Brain microvascular endothelial cell (primary cell): ENCODE data around the gene ATG2B.

ENCODE experiments used
- DNase-seq: peaks from one replicate; pipeline ENCODE4 v3.0.0-alpha.2; 2020
- H3K27ac ChIP-seq: fragments of 250-450 bp; sonication (Bioruptor Pico); 2 replicates; pipeline ENCODE4 v1.5.1; 2020; ENCODE audit warnings: mild to moderate bottlenecking, moderate library complexity
- H3K27me3 ChIP-seq: fragments of 250-450 bp; sonication (Bioruptor Pico); replicated peaks from 2 replicates; pipeline ENCODE4 v1.5.1; 2020; ENCODE audit warnings: mild to moderate bottlenecking
- H3K36me3 ChIP-seq: fragments of 250-450 bp; sonication (Bioruptor Pico); replicated peaks from 2 replicates; pipeline ENCODE4 v1.5.1; 2020; ENCODE audit warnings: mild to moderate bottlenecking
- H3K4me3 ChIP-seq: 2 replicates; pipeline ENCODE4 v1.5.1; 2011; ENCODE audit warnings: low read depth, mild to moderate bottlenecking, control low read depth, low read length, moderate library complexity
- in situ Hi-C: cut with HindIII; loops from 2 replicates; pipeline ENCODE4 v1.10.0; 2017; ENCODE audit warnings: low sequenced_read_pairs, low pct_ligation_motif_present
- TF ChIP-seq, protein P1 (sequence below): IDR thresholded peaks from 2 replicates; pipeline ENCODE4 v1.5.1; 2011; ENCODE audit warnings: low read depth, mild to moderate bottlenecking, moderate library complexity, low read length, control low read depth, inconsistent platforms; ENCODE audit errors: missing control alignments

ATG2B gene

DNA sequence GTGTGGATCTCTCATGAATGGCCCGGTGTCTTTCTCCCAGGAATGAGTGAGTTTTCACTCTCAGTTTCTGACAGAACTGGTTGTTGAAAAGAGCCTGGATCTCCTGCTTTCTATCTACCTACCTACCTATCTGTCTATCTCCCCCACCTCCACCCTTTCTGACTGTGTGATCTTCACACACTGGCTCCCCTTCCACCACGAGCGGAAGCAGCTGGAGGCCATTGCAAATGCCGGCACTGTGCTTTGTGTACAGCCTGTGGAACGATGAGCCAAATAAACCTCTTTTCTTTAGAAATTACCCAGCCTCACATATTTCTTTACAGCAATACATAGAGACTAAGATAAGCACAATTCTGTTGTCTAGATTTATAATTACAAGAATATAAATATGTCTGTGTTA, 7.4 kb upstream of the ATG2B start:
- H3K4me3 ChIP-seq: no peak overlapping the region
- no peaks in the 10 kb centered on the region for H3K36me3 ChIP-seq
- in situ Hi-C loops: no loop called here
- H3K27ac ChIP-seq: no peak overlapping the region
- TF ChIP-seq, protein P1, sequence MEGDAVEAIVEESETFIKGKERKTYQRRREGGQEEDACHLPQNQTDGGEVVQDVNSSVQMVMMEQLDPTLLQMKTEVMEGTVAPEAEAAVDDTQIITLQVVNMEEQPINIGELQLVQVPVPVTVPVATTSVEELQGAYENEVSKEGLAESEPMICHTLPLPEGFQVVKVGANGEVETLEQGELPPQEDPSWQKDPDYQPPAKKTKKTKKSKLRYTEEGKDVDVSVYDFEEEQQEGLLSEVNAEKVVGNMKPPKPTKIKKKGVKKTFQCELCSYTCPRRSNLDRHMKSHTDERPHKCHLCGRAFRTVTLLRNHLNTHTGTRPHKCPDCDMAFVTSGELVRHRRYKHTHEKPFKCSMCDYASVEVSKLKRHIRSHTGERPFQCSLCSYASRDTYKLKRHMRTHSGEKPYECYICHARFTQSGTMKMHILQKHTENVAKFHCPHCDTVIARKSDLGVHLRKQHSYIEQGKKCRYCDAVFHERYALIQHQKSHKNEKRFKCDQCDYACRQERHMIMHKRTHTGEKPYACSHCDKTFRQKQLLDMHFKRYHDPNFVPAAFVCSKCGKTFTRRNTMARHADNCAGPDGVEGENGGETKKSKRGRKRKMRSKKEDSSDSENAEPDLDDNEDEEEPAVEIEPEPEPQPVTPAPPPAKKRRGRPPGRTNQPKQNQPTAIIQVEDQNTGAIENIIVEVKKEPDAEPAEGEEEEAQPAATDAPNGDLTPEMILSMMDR: no peak
- no peak for DNase-seq
- H3K27me3 ChIP-seq: no peaks in the 10 kb centered on the region

DNA sequence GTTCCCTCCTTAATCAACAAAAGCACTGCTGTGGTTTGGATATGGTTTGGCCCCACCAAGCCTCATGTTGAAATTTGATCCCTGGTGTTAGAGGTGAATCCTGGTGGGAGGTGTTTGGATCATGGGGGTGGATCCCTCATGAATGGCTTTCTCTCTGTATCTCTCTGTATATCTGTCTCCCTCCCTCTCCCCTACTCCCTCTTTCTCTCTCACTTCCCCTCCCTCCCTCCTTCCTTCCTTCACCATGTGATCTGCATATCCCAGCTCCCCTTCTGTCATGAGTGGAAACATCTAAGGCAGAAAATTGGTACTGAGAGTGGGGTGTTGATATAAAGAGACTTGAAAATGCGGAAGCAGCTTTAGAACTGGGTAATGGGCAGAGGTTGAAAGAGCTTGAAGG, 5.4 kb upstream of the ATG2B start:
- H3K27ac ChIP-seq: no peak overlapping the region
- H3K36me3 ChIP-seq: no peaks in the 10 kb centered on the region
- no peak overlapping the region for H3K4me3 ChIP-seq
- TF ChIP-seq, protein P1: no peak
- DNase-seq: no peak
- no peaks in the 10 kb centered on the region for H3K27me3 ChIP-seq
- in situ Hi-C loops: no loop called here

DNA sequence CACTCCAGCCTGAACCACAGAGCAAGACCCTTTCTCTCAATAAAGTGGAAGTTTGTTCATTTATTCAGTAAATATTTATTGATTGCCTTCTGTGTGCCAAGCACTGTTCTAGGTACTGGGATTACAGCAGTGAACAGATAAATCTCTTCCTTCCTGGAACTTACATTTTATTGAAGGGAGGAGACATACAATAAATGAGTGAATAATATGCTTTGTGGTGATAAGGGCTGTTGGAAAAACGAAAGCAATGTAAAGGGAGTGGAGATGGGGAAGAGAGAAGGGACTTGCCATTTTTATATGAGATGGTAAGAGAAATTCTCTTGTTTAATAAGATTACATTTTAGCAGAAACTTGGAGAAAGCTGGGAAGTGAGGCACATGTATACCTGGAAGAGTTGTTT, 1.8 kb upstream of the ATG2B start:
- Histone ChIP-seq H3K4me3 (no peak overlapping the region), H3K36me3 (peaks cover 3% of the 10 kb centered on the region), H3K27me3 (no peaks in the 10 kb centered on the region), H3K27ac (no peak overlapping the region)
- in situ Hi-C loops: no loop called here
- DNase-seq: no peak
- TF ChIP-seq, protein P1: no peak

DNA sequence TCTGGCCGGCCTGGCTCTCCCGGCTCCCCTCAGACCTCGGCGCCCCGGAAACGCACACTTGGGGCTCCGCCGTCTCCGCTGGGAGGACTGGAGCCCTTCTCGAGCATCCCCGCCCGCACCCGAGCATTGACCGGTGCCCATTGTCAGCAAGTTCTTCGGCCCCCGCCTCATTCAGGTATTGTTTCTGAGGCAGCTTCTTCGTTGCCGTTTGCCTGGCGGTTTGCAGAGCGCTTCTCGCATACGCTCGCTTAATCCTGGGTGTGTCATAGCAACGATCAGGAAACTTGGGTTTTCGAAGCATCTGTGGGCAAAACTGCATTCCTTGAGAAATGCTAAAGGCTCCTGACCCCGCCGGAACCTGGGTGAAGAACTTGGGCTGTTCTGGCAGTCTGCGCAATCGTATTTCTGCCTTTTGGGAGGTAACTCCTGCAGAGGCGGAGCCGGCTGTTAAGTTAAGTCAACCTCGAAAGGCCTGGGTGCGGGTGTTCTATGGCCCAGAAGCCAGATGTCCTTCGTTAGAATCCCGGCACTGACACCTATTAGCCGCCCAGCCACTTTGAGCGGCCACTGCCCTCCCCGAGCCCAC, 703 bp upstream of the ATG2B start:
- TF ChIP-seq, protein P1: no peak
- in situ Hi-C loops: no loop called here
- peak overlapping the region; percentile 80 for H3K4me3 ChIP-seq
- peak; percentile 18 for DNase-seq
- H3K36me3 ChIP-seq: peaks cover 3% of the 10 kb centered on the region
- H3K27ac ChIP-seq: peak overlapping the region; percentile 33
- H3K27me3 ChIP-seq: no peaks in the 10 kb centered on the region

DNA sequence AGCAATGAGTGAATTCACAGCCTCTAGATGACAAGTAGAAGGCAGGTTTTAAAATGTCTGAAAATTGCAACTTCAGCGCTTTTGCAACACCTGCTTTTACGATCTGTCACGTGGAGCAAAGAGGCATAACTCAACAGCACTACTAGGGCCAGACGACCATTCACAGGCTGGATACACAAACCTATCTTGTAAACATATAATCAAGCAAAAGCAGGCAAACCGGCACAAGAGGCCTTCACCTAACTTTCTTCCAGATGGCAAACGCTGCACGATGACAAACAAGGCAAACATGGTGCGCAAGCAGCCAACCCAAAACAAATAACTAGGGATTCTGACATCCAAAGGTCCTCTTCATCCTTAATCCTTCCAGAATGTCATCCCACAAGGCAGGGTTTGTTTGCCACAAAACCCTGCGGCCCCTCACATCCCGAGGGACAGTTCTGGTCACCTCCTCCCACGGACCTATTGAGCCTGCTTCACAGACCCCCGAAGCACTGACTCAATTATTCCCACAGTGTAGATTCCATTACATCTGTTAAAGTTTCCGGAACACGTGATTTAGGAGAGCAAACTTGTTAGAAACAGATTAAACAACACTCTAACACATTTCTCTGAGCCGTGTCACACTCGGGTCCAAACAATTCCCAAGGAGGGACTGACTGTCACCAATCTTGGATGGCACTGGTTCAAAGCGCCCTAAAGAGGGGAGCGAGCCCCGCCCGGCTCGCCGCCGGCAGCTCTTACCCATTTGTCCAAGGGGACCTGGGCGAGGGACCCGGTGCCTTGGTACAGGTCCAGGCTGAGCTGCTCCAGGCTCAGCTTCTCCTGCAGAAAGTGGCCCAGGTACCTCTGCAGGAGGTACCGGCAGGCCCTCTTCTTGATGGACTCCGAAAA, 823 bp downstream of the ATG2B start:
- TF ChIP-seq, protein P1: no peak
- peak overlapping the region; percentile 80 for H3K4me3 ChIP-seq
- in situ Hi-C loops: no loop called here
- DNase-seq: peak; percentile 12
- H3K36me3 ChIP-seq: peaks cover 3% of the 10 kb centered on the region
- H3K27ac ChIP-seq: peak overlapping the region; percentile 90
- H3K27me3 ChIP-seq: no peaks in the 10 kb centered on the region

DNA sequence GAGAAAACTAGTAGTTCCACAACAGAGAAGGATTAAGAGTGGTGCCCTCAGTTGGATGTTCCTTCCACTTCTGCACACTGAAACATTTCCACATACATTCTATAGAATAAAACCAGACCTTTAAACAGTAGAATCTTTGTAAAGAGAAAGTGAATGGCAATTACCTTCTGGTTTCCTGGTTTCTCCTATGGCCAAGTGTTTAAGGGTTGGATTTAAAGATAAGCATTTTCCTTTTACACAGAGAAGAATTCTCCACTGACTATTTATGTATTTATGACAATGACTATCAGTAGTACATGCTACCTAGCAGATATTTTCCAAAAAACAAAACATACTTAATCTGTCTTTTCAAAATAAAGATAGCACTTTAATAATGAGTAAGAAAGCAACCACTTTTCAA, 3.2 kb downstream of the ATG2B start:
- DNase-seq: no peak
- Histone ChIP-seq H3K4me3 (no peak overlapping the region), H3K36me3 (peaks cover 3% of the 10 kb centered on the region), H3K27me3 (no peaks in the 10 kb centered on the region), H3K27ac (no peak overlapping the region)
- in situ Hi-C loops: no loop called here
- TF ChIP-seq, protein P1: no peak
